ENCODE results near the gene CENPVL3.
"Not testable (repeated sequence)": the region's sequence is repeated elsewhere in the genome, so short reads cannot be mapped to it uniquely, and the experiment has no call there.

Gene CENPVL3

GRCh38 chrX:51618241-51619155 is at the start of gene CENPVL3:
Gene CENPVL3, minus strand, starts transcription at chrX:51618912. Its CDS starts 39 bp downstream, at chrX:51618873.
- DNase-seq (ENCODE audit: low read depth, low spot score) = not testable (repeated sequence)

- no peak for DNase-seq (ENCODE audit: low read depth, low spot score)
Observed at GRCh38 chrX:51665981-51666380, 47.3 kb upstream of the CENPVL3 start.

- DNase-seq (ENCODE audit: low read depth, low spot score) = no peak
Observed at GRCh38 chrX:51643377-51643776, 24.7 kb upstream of the CENPVL3 start.

GRCh38 chrX:51641421-51642021 is 22.8 kb upstream of the CENPVL3 start:
- no peak for DNase-seq (ENCODE audit: low read depth, low spot score)

GRCh38 chrX:51636511-51636910 is 17.8 kb upstream of the CENPVL3 start:
- DNase-seq (ENCODE audit: low read depth, low spot score) = not testable (repeated sequence)

- no peak for DNase-seq (ENCODE audit: low read depth, low spot score)
Observed at GRCh38 chrX:51614353-51615012, 4.2 kb downstream of the CENPVL3 start.

- no peak for DNase-seq (ENCODE audit: low read depth, low spot score)
Observed at GRCh38 chrX:51608766-51609165, 9.9 kb downstream of the CENPVL3 start.

GRCh38 chrX:51608126-51608525 is 10.6 kb downstream of the CENPVL3 start:
- DNase-seq (ENCODE audit: low read depth, low spot score) = no peak

GRCh38 chrX:51606446-51606845 is 12.3 kb downstream of the CENPVL3 start:
- DNase-seq (ENCODE audit: low read depth, low spot score) = no peak

GRCh38 chrX:51598899-51599298 is 19.8 kb downstream of the CENPVL3 start:
- no peak for DNase-seq (ENCODE audit: low read depth, low spot score)

- DNase-seq (ENCODE audit: low read depth, low spot score) = no peak
Observed at GRCh38 chrX:51571874-51572273, 46.8 kb downstream of the CENPVL3 start.

- no peak for DNase-seq (ENCODE audit: low read depth, low spot score)
Observed at GRCh38 chrX:51569561-51569960, 49.2 kb downstream of the CENPVL3 start.

- no peak for DNase-seq (ENCODE audit: low read depth, low spot score)
Observed at GRCh38 chrX:51568586-51568985, 50.1 kb downstream of the CENPVL3 start.
